Regular cardiac myocyte (primary cell): ENCODE data around the gene TUSC2. TPM values are rescaled to one million over a fixed set of nuclear protein-coding genes. Genes with fewer than 3 reads are reported as not detected.

ENCODE experiments used
- total RNA-seq: library from RNA; depleted of rRNA; stranded (reverse); fragments of >200 nt; gene quantifications from 2 replicates; pipeline ENCODE4 v1.2.3, GENCODE V29; 2014

Gene TUSC2
- total RNA-seq, result 16.6 and 21.3 TPM in 2 replicates

GRCh38 chr3:50327943-50328691 is at the start of gene TUSC2:
Gene TUSC2 (minus strand): TSS chr3:50328223. CDS start chr3:50328099, 124 bp downstream.

DNA sequence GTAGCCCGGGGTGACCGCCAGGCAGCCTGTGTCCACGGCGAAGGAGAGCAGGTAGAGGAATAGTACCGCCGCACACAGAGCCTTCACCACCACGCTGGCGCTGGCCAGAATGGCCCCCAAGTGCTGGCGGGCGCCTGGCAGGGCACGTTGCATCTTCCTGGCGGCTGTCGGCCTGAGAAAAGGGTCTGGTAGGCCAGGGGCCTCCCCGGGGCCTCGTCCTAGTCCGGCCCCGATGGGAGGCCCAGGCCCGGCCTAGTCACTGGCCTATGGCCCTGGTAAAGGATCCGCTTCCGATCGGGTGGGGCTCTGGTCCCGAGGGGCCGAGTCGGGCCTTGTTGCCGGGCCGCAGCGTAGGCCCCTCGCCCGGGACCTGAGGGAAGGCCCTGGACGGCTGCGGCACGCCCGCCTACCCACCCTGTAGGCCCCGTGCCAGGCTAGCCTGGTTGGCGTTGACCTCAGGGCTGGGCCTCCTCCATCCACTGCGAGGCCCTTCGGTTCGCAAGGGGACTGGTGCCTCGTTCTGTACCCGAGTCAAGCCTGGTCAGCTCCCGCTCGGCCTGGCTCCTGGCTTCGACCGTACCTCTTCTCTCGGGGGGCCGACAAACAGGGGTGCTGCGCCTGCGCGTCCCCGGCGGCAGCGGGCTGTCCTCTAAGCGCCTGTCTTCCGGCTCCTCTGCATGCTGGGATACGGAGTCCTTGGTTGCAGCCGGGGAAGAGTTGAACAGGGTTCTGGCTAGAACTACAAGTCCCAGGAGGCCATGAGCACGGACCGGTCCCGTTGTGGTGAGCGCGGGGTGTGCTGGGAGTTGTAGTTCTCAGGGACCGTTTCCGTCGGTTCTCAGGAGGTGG is 31.1 kb upstream of the TUSC2 start, which contains the start of gene TMEM115:
Gene TMEM115 (minus strand): TSS at position 611 of the 849 bp plus-strand sequence. CDS start 458 bp downstream, at position 153.

GRCh38 chr3:50350527-50351322 is 22.7 kb upstream of the TUSC2 start, which contains the start of the genes CYB561D2 and NPRL2:
Gene CYB561D2 (plus strand): TSS chr3:50350862. CDS start chr3:50351434, 572 bp downstream.
Gene NPRL2 (minus strand): TSS chr3:50350775. CDS start chr3:50350652, 123 bp downstream.

DNA sequence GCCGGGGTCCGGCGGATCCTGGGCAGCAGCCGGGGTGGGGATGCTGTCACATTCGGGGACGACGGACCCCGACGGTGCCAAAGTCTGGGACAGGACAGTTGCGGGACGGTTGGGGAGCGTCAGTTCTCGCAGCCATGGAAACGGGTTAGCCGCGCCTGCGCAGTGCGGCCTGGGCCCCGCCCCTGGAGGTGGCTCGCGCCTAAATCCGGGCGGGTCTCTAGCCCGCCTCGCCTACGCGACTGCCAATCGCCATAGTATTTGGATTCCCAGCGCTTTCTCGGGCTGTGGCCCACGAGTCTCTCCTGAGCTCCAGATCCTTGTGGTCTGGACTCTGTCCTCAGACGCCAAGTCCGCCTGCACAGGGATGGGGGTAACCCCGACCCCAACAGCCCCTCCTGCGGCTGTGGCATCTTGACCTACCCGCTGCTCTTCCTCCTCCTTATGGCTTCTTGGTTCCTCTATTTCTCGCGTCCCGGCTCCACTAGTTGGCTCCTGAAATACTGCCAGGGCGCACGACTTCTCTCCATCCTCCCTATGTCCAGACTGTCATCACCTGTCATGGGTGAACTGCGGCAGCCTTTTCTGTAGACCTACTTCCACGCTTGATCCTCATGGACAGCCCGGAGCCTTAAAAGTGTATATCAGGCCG is 17.7 kb upstream of the TUSC2 start, which contains the start of gene ZMYND10:
Gene ZMYND10 (minus strand): TSS at position 147 of the 649 bp plus-strand sequence. CDS start 153 bp downstream, outside the sequence.

DNA sequence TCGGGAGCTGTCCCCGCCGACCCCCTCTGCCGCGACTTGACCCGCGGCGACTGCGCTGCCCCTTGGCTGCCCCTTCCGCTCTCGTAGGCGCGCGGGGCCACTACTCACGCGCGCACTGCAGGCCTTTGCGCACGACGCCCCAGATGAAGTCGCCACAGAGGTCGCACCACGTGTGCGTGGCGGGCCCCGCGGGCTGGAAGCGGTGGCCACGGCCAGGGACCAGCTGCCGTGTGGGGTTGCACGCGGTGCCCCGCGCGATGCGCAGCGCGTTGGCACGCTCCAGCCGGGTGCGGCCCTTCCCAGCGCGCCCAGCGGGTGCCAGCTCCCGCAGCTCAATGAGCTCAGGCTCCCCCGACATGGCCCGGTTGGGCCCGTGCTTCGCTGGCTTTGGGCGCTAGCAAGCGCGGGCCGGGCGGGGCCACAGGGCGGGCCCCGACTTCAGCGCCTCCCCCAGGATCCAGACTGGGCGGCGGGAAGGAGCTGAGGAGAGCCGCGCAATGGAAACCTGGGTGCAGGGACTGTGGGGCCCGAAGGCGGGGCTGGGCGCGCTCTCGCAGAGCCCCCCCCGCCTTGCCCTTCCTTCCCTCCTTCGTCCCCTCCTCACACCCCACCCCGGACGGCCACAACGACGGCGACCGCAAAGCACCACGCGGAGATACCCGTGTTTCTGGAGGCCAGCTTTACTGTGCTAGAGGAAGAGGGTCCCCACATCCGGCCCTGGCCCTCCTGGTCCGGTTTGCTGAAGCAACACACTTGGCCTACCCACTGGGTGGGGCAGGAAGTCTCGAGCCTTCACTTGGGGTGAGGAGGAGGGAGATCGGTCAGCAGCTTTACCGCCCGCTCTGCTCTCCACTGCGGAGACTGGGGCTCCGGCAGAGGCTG is 12.7 kb upstream of the TUSC2 start, which contains the start of gene RASSF1:
Gene RASSF1 (minus strand): TSS at position 389 of the 882 bp plus-strand sequence. CDS start 31 bp downstream, at position 358.

DNA sequence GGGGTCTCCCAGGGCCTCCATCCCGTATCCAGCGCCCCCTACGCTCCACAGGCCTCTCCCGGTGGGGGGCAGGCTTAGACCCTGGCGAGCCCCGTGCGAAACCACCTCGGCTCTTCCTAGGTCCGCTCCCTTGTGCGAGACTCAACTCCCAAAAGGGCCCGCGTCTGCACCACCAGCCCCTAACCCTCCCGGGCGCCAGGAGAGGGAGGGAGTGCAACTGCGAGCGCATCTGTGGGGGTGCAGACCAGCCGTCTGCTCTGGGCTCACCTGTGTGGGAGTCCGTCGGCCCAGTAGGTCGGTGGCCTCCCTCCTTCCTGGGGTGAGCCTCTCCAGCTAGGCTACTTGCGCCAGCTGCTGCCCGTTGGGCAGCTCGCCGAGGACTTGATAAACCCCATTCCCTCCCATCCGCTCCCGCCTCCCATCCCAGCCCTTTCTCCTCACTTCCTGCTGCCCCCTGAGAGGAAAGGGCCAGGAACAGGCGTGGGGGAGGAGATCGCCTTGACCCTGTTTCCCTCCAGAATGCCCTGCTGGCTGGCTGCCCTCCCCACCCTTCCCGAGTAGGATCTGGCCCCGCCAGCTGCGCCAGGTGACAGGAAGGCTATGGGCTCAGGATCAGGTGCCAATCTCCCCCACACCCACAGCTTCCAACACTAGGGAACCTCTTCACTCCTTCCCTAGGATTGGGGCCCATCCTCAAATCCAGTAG is 5.5 kb downstream of the TUSC2 start, which contains the start of gene HYAL2:
Gene HYAL2 (minus strand): TSS at position 360 of the 706 bp plus-strand sequence. CDS start 2,256 bp downstream, outside the sequence.

GRCh38 chr3:50303013-50303815 is 24.8 kb downstream of the TUSC2 start, which contains the start of gene HYAL1:
Gene HYAL1 (minus strand): TSS chr3:50303574. CDS start chr3:50302956, 618 bp downstream.

DNA sequence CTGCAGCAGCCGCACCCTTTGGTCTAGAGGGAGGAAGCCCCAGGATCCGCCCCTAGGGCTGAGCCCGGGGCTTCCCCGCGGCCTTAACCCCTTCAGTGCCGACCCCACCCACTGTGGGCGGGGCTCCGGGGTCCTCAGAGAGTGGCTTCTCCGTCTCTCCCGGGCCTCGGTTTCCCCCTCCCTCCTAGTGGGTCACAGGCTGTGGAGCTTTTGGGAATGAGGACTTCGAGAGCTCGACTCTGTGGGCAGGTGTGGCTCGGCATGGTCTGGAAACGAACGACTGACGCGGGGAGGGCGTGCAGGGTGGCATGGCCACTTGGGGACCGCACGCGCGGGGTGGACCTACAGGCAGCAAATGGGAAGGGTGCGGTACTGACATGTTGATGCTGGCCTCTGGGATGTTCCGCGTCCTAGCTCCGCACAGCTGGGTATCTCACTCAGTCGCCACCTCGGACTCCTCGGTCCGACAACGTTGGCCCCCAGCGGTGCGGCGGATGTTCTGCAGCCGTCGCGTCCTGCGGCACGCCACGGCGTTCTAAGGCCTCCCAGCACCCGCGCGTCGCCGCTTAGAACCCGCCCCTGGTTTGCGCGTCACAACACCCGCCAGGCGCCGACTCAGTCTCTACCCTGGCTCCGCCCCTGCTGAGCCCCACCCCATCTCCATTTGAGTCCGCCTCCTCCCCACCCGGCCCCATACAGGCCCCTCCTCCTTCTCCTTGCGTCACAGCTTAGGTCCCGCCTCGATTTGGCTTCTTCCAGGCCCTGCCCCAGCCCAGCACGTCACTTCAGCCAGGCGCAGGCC is 29.0 kb downstream of the TUSC2 start, which contains the start of the genes HYAL3 and NAA80:
Gene HYAL3 (minus strand): TSS at position 570 of the 802 bp plus-strand sequence. CDS start 3,803 bp downstream, outside the sequence.
Gene NAA80 (minus strand): TSS at position 570 of the 802 bp plus-strand sequence. CDS start 1,942 bp downstream, outside the sequence.

GRCh38 chr3:50292159-50293078 is 35.6 kb downstream of the TUSC2 start, which contains the start of gene IFRD2:
Gene IFRD2 (minus strand): TSS chr3:50292429. CDS start chr3:50292274, 155 bp downstream.

DNA sequence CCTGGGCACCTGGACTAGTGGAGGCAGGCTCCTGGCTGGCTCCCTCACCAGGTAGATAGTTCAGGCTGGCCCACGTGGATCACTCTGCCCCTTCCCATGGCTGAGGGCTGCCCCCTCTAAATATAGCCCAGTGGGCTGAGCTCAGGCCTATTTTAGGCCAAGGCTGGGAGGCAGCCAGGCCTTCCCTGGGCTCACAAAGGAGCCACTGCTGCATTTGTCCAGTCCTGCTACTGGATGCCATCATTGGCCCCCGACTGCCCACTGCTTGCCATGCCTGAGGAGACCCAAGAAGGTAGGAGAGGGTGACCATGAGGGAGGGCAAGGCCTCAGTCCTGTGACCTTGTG is 49.2 kb downstream of the TUSC2 start, which contains the start of gene LSMEM2:
Gene LSMEM2 (plus strand): TSS at position 208 of the 345 bp plus-strand sequence. CDS start 27 bp downstream, at position 235.

Other genes starting within 250 kb of the TUSC2 start
- gene RBM5, start 239.3 kb downstream of the TUSC2 start, total RNA-seq, result 93.3 and 94.7 TPM in 2 replicates
- 1.7 and 1.9 TPM in 2 replicates for gene SEMA3F, start 172.9 kb downstream of the TUSC2 start, total RNA-seq
- gene GNAT1, start 136.6 kb downstream of the TUSC2 start, total RNA-seq, result not detected in 2 replicates
- not detected in 2 replicates for gene SLC38A3, start 123.0 kb downstream of the TUSC2 start, total RNA-seq
- 164 and 291 TPM in 2 replicates for gene GNAI2, start 92.0 kb downstream of the TUSC2 start, total RNA-seq
- gene SEMA3B, start 59.1 kb downstream of the TUSC2 start, total RNA-seq, result 1.2 and 2.8 TPM in 2 replicates
- gene LSMEM2, start 49.1 kb downstream of the TUSC2 start, total RNA-seq, result under 0.01 TPM in 1 of 2 replicates, not detected in the other
- 54.1 and 164 TPM in 2 replicates for gene IFRD2, start 35.8 kb downstream of the TUSC2 start, total RNA-seq
- 5.2 and 6.8 TPM in 2 replicates for gene HYAL3, start 28.8 kb downstream of the TUSC2 start, total RNA-seq
- 2.1 and 3.9 TPM in 2 replicates for gene NAA80, start 28.8 kb downstream of the TUSC2 start, total RNA-seq
- 0.96 and 2.5 TPM in 2 replicates for gene HYAL1, start 24.6 kb downstream of the TUSC2 start, total RNA-seq
- 60.6 and 83.6 TPM in 2 replicates for gene HYAL2, start 5.5 kb downstream of the TUSC2 start, total RNA-seq
- gene RASSF1, start 12.6 kb upstream of the TUSC2 start, total RNA-seq, result 32.8 and 49.3 TPM in 2 replicates
- 0.58 and 0.85 TPM in 2 replicates for gene ZMYND10, start 17.5 kb upstream of the TUSC2 start, total RNA-seq
- gene NPRL2, start 22.6 kb upstream of the TUSC2 start, total RNA-seq, result 24.7 and 25.4 TPM in 2 replicates
- gene CYB561D2, start 22.6 kb upstream of the TUSC2 start, total RNA-seq, result 34.1 and 46.2 TPM in 2 replicates
- gene TMEM115, start 31.3 kb upstream of the TUSC2 start, total RNA-seq, result 38.3 and 43.1 TPM in 2 replicates
- not detected in 2 replicates for gene CACNA2D2, start 175.4 kb upstream of the TUSC2 start, total RNA-seq
- 8.2 and 22.0 TPM in 2 replicates for gene C3orf18, start 239.5 kb upstream of the TUSC2 start, total RNA-seq
- gene HEMK1, start 241.3 kb upstream of the TUSC2 start, total RNA-seq, result 13.5 and 15.9 TPM in 2 replicates